Activated naive CD4-positive, alpha-beta T cell treated with anti-CD3 and anti-CD28 coated beads, Interleukin-2, amount 50 U/mL, for 72 hours (primary cell): ENCODE data around the gene TUBG2. TPM values are rescaled to one million over a fixed set of nuclear protein-coding genes. Genes with fewer than 3 reads are reported as not detected.
A peak's percentile ranks its signal among the peaks of the same experiment; 100 is the strongest.
"Not testable (repeated sequence)": the region's sequence is repeated elsewhere in the genome, so short reads cannot be mapped to it uniquely, and the experiment has no call there.

Source experiments
- ATAC-seq, 2 donors: fragments of 150-1000 bp; cut with Tn5 transposase; 2 replicates each; pipeline ENCODE4 v1.10.0; 2021; ENCODE audit warnings: mild to moderate bottlenecking in 2 of 2, moderate library complexity in 2 of 2
- DNase-seq, 2 donors: peaks; one replicate each; pipeline ENCODE4 v3.0.0; 2021 to 2022; ENCODE audit warnings: low spot score in 2 of 2
- H3K27ac Mint-ChIP-seq, 2 donors: one replicate each; pipeline ENCODE4 v1.8.0; 2022; ENCODE audit warnings: mild to moderate bottlenecking in 2 of 2, mixed read lengths in 2 of 2
- H3K36me3 Mint-ChIP-seq, 2 donors: one replicate each; pipeline ENCODE4 v1.8.0; 2022; ENCODE audit warnings: mixed read lengths in 2 of 2
- H3K9me3 Mint-ChIP-seq, 2 donors: one replicate each; pipeline ENCODE4 v1.8.0; 2022; ENCODE audit warnings: mixed read lengths in 2 of 2
- total RNA-seq, 2 donors: library from RNA; stranded (reverse); gene quantifications; one replicate each; pipeline ENCODE4 v1.2.3, GENCODE V29; 2022

TUBG2 gene
- total RNA-seq = 10 to 100 TPM; 12.7 to 23.3 TPM

- peaks cover 4 to 9% of the 10 kb centered on the region in 2 donors for H3K9me3 Mint-ChIP-seq
- ATAC-seq = peak; percentile 76 to 82
- peak within 1 kb of the TSS; percentile 56 to 92 for H3K27ac Mint-ChIP-seq
- H3K36me3 Mint-ChIP-seq = peaks cover 4 to 5% of the 10 kb centered on the region in 2 donors
- peak; percentile 74 to 87 for DNase-seq
Observed at GRCh38 chr17:42659079-42659931, at the start of gene TUBG2. Gene TUBG2, plus strand, starts transcription at chr17:42659284. Its CDS starts 220 bp downstream, at chr17:42659504.

DNA sequence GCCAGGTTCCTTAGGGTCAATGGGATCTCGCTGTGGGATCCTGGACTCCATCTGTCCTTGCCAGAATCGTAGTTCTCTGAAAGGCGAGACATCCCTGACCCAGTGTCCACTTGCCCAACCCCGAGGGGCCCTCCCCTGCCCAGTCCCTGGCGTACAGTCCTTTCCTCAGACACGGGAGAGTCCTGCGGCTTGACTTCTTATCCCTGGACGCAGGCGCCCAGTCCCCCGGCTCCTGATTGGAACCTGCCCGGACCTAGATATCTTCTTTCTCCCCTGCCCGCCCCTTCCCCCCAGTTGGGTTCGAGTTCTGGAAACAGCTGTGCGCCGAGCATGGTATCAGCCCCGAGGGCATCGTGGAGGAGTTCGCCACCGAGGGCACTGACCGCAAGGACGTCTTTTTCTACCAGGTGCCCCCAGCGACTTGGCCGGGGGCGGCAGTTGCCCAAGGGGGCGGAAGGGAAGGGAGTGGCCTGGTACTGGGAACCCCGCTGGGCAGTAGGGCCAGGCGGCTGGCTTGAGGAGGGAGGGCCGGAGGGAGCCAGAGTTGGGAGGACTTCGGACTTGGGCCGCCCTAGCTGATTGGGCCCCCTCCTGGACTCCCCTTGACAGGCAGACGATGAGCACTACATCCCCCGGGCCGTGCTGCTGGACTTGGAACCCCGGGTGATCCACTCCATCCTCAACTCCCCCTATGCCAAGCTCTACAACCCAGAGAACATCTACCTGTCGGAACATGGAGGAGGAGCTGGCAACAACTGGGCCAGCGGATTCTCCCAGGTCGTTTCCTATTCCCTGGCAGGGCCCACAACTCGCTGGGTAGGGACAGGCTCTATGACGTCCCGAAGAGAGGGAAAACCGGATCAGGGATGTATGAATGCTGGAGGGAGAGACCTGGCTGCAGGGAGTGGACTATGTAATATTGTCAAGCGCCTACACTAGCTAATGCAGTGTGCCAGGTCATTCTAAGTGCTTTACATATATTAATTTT, 49.0 kb upstream of the TUBG2 start:
- Mint-ChIP-seq H3K36me3 (peaks cover 16 to 37% of the 10 kb centered on the region in 2 donors), H3K27ac (peak overlapping the region; percentile 78 to 92)
- ATAC-seq (peak; percentile 1 to 27), DNase-seq (peak in 1 of 2 donors; percentile 29)
- H3K9me3 Mint-ChIP-seq = not testable (repeated sequence)

DNA sequence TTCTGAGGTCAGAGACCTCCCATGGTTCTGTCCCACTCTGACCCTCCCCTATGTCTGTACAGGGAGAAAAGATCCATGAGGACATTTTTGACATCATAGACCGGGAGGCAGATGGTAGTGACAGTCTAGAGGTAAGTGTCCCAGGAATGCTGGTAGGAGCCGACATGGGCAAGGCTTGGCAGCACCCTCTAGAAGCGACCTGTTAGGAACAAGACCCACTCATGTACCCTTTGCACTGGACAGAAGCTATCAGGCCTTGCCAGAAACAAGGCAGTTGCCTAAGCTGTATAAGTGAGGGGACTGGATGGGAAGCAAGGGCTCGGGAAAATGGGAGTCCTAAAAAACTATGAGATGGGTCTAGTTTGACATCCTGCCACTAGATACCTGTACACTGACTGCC, 47.1 kb upstream of the TUBG2 start:
- ATAC-seq (no peak), DNase-seq (no peak)
- Mint-ChIP-seq H3K36me3 (peaks cover 16 to 37% of the 10 kb centered on the region in 2 donors), H3K27ac (peak overlapping the region in 1 of 2 donors; percentile 29), H3K9me3 (no peaks in the 10 kb centered on the region)

DNA sequence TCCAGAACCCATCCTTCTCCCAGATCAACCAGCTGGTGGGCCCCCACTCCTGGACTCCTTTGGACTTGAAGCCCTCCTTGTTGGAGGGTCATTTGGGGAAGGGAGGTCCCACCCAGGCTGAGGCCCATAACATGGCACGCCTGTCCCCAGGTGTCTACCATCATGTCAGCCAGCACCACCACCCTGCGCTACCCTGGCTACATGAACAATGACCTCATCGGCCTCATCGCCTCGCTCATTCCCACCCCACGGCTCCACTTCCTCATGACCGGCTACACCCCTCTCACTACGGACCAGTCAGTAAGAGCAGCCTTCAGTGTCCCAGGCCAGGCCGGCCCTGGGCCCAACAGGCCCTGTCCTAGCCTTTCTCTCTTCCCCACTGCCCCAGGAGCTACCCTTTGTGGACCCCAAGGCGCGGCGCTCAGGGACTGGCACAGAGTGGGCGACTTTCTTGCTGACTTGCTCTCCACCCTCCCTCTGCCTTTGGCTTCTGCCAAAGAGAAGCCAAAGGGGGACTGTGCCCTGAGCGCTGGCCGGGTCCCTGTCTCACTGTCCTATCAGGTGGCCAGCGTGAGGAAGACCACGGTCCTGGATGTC, 45.3 kb upstream of the TUBG2 start:
- peak overlapping the region; percentile 19 to 81 for H3K27ac Mint-ChIP-seq
- H3K9me3 Mint-ChIP-seq = no peaks in the 10 kb centered on the region
- ATAC-seq (no peak), DNase-seq (no peak)
- peaks cover 11 to 32% of the 10 kb centered on the region in 2 donors for H3K36me3 Mint-ChIP-seq

DNA sequence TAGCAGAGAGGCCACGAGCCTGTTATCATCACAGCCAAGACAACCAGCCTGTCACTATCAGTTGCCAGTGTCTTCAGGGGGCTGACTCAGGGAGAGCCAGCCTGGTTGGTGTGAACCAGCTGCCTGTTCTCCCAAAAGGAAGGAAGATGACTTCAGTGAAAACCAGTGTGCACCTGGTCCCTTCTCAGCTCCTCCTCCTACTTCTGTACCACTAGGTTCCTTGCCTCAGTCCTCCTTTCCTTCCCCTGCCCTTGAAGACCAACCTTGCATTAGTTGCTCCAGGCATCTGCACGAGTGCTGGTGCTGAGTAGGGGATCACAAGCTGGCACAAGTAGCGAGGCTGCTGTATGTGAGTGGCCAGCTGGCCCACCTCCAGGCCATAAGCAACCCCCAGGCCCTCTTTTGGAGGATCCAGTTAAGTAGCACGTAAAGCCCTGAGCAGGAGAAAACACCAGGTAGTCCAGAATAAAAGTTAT, 41.1 kb upstream of the TUBG2 start:
- no peak overlapping the region for H3K27ac Mint-ChIP-seq
- H3K9me3 Mint-ChIP-seq = no peaks in the 10 kb centered on the region
- ATAC-seq = peak in 1 of 2 donors; percentile 19

GRCh38 chr17:42618442-42619150, 40.5 kb upstream of the TUBG2 start:
- ATAC-seq = peak in 1 of 2 donors; percentile 68
- no peak for DNase-seq
- Mint-ChIP-seq H3K36me3 (peaks cover 7 to 13% of the 10 kb centered on the region in 2 donors), H3K27ac (no peak overlapping the region), H3K9me3 (no peaks in the 10 kb centered on the region)

More for the DNA sequence above, 41.1 kb upstream of the TUBG2 start:
- DNase-seq = no peak
- H3K36me3 Mint-ChIP-seq = peaks cover 10 to 16% of the 10 kb centered on the region in 2 donors

DNA sequence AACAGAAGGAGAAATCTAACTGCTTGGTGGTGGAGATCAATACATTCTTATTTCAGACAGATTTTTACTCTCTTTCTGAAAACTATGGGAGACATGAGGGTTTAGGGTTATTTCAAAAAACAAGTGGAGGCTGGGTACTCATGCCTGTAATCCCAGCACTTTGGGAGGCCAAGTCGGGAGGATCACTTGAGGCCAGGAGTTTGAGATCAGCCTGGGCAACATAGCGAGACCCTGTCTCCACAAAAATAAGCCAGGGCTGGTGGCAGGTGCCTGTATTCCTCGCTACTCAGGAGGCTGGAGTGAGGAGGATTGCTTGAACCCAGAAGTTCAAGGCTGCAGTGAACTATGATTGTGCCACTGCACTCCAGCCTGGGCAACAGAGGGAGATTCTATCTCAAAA, 37.1 kb upstream of the TUBG2 start:
- not testable (repeated sequence) for DNase-seq, H3K36me3 Mint-ChIP-seq, ATAC-seq, H3K9me3 Mint-ChIP-seq
- peak overlapping the region in 1 of 2 donors; percentile 24 for H3K27ac Mint-ChIP-seq

DNA sequence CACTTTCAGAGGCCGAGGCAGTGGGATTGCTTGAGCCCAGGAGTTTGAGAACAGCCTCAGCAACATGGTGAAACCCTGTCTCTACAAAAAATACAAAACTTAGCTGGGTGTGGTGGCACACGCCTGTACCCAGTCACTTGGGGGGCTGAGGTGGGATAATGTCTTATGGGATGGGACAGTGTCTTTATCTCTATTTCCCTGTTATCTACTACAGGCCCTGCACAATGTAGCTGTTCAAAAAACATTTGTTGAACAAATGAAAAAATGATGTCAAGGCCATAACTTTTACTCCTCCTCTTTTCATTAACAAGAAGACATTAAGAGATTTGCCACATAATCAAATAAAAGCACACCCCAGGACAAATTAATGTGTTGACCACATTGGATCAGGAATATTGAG, 35.8 kb upstream of the TUBG2 start:
- no peaks in the 10 kb centered on the region for H3K36me3 Mint-ChIP-seq
- H3K9me3 Mint-ChIP-seq = no peaks in the 10 kb centered on the region
- no peak for DNase-seq
- ATAC-seq = no peak
- H3K27ac Mint-ChIP-seq = no peak overlapping the region

- Mint-ChIP-seq H3K9me3 (no peaks in the 10 kb centered on the region), H3K36me3 (no peaks in the 10 kb centered on the region), H3K27ac (no peak overlapping the region)
- ATAC-seq (no peak), DNase-seq (no peak)
Observed at GRCh38 chr17:42623732-42624596, 35.1 kb upstream of the TUBG2 start.

GRCh38 chr17:42627032-42627764, 31.9 kb upstream of the TUBG2 start:
- not testable (repeated sequence) for ATAC-seq, H3K9me3 Mint-ChIP-seq, H3K27ac Mint-ChIP-seq, DNase-seq, H3K36me3 Mint-ChIP-seq

GRCh38 chr17:42629411-42630009, 29.6 kb upstream of the TUBG2 start:
- H3K36me3 Mint-ChIP-seq = no peaks in the 10 kb centered on the region
- H3K27ac Mint-ChIP-seq = no peak overlapping the region
- no peaks in the 10 kb centered on the region for H3K9me3 Mint-ChIP-seq
- DNase-seq = no peak
- no peak for ATAC-seq

DNA sequence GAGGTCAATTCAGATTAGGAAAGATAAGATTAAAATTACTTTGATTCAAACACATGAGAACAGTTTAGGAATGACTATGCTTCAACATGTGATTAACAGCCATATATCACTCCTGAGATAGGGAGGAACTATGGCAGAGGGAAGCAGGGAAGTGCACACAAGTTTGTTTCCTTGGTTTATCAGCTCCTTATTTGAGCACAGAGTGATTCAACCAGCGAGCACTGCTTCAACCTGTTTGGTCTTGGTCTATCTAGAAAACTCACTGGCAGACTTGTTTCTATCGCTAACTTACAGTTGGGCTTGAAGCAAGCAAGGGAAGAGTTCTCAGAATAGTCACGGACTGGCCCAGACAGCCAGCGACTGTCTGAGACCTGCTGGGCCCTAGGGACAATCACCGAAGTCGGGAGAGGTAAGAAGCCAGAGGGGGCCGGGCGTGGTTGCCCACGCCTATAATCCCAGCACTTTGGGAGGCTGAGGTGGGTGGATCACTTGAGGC, 26.1 kb upstream of the TUBG2 start:
- Mint-ChIP-seq H3K9me3 (no peaks in the 10 kb centered on the region), H3K36me3 (no peaks in the 10 kb centered on the region), H3K27ac (peak overlapping the region in 1 of 2 donors; percentile 74)
- ATAC-seq (no peak), DNase-seq (no peak)

DNA sequence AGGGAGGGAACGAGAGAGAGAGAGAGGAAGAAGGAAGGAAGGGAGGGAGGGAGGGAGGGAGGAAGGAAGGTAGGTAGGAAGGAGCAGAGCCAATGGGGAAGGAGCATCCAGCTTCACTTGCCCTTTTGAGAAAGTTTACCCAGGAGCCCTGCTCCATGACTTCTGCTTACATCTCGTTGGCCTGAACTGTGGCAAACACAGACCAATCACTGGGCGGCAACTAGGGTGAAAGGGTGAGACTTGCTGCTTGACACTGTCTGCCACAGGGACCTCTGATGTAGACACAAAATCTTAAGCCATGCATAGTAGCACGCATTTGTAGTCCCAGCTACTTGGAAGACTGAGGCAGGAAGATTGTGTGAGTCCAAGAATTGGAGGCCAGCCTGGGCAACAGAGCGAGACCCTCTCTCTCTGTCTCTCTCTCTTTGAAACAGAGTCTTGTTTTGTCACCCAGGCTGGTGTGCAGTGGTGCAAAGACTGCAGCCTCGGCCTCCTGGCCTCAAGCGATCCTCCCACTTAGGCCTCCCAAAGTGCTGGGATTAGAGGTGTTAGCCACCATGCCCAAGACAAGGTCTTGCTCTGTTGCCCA, 19.5 kb upstream of the TUBG2 start:
- DNase-seq (no peak), ATAC-seq (no peak)
- H3K36me3 Mint-ChIP-seq = no peaks in the 10 kb centered on the region
- H3K27ac Mint-ChIP-seq = no peak overlapping the region
- H3K9me3 Mint-ChIP-seq = no peaks in the 10 kb centered on the region

- ATAC-seq (no peak), DNase-seq (no peak)
- H3K27ac Mint-ChIP-seq = no peak overlapping the region
- no peaks in the 10 kb centered on the region for H3K9me3 Mint-ChIP-seq
- H3K36me3 Mint-ChIP-seq = no peaks in the 10 kb centered on the region
Observed at GRCh38 chr17:42640121-42640520, 19.0 kb upstream of the TUBG2 start.
